Stimulated activated CD4-positive, alpha-beta T cell treated with anti-CD3 and anti-CD28 coated beads, TNF-alpha, amount 100 ng/mL, for 48 hours (primary cell): ENCODE measurements around the gene TMEM182.

Experiments
- DNase-seq, 3 donors: peaks; one replicate each; pipeline ENCODE4 v3.0.0-alpha.2; 2020; ENCODE audit warnings: low read depth in 3 of 3

TMEM182 gene

DNA sequence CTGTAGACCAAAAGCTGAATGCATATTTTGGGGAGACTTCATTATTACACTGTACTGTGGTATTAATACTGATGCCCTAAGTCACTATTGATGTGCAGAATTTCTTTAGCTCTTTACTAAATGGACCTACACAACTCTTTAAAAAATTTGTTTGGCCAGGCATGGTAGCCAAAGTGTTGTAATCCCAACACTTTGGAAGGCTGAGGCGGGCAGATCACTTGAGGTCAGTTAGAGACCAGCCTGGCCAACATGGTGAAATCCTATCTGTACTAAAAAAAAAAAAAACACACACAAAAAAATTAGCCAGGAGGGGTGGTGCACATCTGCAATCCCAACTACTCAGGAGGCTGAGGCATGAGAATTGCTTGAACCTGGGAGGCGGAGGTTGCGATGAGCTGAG, 6.4 kb downstream of the TMEM182 start:
- no peak for DNase-seq

DNA sequence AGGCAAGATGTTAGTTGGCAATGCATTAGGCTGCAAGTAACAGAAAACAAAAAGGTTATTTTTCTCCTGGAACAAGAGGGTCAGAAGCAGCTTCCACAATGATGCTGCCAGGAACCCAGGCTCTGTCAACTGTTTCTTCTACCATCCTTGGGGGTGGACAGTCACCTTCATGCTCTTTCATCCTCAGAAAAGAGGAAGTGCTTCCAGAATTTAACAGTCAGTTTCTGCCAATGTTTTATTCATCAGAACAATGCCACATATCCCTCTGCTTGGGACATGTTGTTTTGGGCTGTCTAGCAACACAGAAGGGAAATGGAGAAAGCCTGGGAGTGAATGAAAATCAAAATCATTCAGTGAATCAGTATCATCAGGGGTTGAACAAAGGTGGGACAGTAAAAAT, 7.1 kb downstream of the TMEM182 start:
- no peak for DNase-seq

DNA sequence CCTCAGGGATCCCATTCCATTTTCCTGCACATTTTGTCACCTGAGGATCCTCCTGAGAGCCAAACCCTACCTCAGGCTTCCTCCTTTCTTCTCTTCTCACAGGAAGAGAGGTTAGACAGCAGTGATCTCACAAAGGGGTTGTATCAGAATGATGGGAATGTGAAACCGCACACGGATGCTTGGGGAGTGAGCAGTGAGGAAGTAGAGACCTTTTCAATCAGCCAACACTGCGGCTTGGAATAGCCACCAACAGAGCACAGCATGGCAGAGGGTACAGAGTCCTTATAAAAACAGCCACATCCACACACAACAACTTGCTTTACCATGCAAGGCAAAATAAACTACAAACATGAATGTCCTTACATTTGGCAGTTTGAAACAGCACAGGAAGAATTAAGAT, 8.7 kb downstream of the TMEM182 start:
- DNase-seq: no peak

DNA sequence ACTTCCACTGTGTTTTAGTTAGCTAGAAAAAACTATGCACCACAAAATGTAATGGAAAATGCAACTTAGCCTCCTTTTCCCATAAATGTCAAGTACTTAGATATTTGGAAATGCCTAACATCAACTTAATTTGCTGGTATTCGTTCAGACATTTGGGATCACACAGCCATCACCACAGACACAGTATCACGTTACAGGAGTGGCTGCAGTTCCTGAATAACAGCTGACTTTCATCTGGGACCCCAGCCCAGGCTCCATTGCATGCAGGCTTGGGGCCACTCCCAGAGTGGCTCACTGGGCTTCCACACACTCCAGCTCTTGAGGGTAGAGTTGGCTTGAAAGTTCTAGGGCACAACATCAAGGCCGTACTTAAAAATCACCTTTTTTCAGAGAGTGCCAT, 9.3 kb downstream of the TMEM182 start:
- DNase-seq: no peak

DNA sequence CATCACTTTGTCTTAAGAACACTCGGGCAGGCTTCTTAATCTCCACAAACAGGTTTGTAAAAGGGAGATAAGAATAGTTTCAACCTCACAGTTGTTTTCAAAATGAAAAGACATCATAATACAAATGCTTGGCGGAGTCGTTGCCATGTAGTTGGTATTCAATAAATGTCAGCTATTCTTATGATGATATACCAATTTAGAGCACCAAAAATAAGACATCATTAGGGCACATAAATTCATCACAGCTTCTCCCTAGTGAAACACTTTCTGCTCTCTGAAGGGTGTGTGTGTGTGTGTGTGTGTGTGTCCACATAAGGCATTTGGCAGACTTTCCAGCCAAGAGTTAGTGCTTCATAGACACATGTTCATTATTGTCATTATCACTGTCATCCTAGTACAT, 10.8 kb downstream of the TMEM182 start:
- no peak for DNase-seq

DNA sequence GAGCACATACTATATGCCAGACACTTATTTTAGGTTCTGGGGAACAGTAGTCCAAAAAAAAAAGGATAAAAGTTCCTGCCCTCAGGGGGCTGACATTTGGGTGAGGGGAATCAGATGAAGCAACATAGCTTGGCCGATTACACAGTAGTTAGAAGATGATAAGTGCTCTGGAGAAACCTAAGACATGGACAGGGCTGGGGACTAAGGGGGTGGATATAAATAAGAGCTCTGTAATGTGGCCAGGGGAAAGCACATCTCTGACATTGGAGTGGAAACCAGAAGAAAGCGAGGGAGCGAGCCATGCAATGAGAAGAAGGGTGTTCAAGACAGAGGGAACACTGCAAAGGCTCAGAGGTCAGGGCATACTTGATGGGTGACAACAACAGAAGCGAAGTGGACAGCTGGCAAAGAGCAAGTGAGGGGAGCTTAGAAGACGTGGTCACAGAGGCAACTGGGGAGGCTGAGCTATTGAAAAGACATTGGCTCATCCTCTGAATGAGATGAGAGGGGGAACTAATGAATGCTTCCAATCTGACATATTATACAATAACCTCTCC, 11.4 kb downstream of the TMEM182 start:
- DNase-seq: no peak

DNA sequence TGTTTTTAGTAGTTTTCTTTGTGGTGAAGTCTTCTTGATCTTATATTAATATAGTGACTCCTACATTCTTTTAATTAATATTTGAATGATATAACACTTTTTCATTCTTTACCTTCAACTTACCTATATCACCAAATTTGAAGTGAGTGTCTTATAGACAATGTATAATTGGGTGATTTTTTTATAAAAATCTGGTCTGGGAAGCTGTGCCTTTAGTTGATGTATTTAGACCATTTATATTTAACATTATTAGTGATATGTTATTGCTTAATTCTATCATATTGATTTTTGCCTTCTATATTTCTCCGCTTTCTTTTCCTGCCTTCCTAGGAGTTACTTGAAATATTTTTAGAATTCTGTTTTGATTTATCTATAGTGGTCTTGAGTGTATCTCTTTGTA, 16.4 kb downstream of the TMEM182 start:
- no peak for DNase-seq

DNA sequence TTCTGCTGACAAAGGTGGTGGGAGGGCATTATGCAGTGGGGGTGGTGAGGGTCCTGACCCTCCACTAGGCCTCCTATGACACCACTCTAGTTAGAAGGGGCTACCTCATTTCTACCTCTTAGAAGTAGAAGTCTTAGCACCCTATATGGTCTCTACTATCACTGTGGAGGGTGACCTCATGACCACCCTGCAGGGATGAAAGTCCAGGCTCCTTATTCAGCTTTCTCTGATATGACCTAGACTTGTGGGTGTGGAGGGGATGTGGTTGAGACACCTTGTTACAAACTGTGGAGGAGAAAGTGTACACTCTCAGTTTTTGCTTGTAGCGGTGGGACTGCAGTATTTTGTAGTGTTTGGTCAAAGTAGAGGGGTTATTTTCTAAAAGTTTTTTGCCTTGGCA, 18.6 kb downstream of the TMEM182 start:
- DNase-seq: no peak

DNA sequence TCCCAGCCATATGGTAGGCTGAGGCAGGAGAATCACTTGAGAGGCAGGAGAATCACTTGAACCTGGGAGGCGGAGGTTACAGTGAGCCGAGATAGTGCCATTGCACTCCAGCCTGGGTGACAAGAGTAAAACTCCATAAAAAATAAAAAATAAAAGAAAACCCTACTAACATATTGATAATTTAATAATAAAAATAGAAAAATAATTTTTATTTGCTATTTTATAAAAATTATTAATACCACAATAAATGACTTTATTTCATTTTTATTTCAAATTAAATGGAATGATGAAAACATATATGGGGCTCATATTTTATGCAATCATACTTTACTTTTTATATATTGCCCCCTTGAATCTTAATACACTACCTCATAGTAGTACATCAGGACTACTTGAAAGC, 20.4 kb downstream of the TMEM182 start:
- no peak for DNase-seq

DNA sequence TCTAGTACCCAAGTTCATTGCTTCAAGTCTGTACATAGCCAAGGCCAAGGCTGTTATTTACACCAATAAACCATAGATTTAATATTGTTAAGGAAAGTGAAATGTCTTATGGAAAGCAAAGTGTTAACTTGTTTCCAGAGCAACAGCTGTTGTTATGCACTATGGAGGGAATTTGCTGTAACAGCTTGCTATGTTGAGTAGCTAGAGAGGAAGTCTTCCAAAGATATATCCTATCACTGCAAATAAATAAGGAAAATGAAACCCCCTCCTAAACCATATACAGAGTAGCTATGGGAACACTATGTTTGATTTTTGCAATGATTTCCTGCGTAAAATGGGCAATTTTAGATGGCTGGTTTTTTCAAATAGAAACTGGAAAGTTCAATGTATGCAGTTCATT, 21.1 kb downstream of the TMEM182 start:
- no peak for DNase-seq

DNA sequence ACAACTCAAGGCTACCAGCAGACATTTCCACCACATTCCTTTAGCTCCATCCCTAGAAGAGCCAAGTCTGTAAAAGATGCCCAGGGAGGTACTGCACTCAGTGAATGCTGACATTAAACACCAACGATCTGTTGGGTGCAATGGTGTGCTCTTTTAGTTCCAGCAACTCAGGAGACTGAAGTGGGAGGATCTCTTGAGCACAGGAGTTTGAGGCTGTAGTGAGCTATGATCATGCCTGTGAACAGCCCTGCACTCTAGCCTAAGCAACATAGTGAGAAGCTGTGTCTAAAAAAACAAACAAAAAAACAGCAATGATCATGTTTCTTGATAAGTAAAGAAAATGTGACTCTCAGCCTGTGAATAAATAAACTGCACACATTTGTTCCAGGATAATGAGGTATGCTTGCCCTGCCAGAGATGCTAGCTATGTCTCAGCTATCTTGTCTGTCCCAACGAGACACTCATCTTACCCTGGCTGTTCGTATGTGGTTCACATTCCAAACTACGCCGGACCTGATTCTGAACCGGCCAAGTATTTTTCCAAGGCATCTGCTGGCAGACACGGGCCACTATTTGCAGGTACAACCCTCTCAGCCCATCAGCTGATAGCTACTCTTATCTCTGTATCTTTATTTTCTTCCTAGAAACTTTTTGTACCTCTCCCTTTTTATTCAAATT, 21.8 kb downstream of the TMEM182 start:
- no peak for DNase-seq

DNA sequence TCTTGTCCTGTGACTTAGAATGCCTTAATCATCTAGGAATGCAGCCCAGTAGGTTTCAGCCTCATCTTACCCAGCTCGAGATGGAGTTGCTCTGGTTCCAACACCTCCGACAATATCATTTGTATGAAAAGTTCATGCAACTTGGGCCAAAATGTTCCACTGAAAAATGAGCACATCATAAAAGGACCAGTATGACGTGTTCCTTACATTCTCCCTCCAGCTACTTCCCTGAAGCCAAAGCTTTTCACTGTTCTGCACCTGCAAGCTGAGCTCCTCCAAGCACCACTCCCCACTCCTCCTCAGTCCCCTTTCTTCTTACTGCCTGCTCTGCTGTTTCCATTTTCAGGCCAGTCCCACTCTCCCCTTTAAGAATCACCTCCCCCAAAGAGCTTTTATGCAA, 23.1 kb downstream of the TMEM182 start:
- no peak for DNase-seq

DNA sequence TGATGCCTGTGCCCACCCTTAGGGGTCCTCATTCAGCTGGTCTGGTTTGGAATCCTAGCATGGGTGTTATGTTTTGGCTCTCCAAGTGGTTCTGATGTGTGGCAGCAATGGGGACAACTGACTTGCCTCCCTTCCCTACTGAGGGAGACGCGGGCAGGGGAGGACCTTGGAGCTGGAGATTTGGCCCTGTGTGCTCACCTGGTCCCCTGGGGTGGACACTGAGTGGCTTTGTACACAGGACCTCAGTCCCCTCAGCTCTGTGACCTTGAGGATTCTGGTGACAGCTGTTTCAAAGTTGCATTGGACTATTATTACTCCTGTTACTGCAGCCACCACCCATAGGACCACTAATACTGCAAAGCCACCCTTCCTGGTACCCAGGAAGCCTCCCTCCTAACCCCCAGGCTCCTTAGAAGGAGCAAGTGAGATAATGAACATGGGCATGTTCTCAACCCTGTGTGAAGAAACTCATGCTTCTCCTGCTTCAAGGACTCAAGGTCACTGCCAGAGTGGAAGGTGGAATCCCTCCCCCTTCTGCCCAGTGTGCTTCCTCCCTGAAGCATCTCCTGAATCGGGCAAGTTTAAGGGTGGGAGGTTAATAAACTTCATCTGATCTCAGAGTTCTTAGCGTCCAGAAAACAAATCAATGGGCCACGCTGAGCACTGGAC, 26.5 kb downstream of the TMEM182 start:
- DNase-seq: no peak

DNA sequence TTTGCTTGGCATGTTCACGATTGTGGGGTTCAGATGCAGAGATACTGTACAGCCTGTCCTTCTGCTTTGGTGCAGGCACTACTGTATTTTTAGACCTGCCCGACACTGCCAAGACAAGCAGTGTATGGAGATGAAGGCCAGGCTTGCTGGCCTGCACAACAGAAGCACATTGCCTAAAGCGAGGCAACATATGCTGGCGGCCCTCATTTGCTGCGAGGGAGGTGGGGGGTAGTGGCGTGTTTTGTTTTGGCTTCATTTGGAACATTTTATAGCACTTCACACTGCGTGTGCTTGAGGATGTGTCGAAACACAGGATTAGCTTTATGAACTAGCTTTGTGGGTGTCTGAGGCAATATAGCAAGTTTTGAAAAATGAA, 27.0 kb downstream of the TMEM182 start:
- no peak for DNase-seq

DNA sequence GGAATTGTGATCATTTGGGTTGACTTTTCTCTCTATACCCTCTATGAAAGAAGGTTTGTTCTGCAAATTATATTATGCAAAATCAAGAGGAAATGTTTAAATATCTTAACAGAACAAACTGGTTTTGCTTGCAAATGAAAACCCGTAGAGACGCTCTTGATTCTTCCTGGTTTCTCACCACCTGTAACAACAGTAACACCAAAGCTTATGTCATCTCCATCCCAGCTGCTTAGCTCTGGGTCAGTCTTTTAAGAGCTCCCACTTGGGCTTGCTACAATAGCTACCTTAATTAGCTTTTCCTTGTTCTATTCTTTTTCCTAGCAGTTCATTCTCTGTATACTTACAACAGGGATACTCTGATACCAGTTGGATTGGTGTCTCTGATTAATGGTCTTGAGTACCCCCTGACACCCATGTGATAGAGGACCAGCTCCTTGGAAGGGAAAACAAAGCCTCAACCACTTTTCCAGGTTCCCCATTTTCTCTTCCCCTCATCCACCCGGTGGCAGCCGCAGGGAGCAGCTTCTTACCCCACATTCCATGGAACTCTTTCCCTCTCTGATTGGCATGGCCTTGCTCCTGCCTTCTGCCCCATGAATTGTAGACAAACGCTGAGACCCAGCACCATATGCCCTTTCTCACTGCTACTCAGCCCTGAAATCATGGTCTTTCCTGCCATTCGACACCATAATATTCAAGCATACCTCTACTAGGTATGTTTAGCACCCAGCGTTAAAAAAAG, 27.7 kb downstream of the TMEM182 start:
- DNase-seq: no peak

DNA sequence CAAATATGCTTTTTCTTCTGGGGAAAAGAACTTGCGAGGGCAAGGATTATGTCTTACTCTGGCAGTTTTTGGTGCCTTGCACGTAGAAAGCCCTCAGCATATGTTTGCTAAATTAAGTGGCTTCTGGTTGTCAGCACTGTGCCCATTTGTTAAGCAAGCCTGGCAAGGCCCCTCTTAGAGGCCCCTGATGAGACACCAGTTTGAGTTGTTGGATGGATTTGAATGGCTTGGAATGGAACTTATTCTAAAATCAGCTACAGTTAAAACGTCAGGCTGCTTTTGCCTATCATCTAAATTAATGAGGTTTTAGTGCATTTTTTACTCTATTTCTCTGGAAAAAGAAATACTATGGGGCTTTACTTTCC, 28.2 kb downstream of the TMEM182 start:
- no peak for DNase-seq

DNA sequence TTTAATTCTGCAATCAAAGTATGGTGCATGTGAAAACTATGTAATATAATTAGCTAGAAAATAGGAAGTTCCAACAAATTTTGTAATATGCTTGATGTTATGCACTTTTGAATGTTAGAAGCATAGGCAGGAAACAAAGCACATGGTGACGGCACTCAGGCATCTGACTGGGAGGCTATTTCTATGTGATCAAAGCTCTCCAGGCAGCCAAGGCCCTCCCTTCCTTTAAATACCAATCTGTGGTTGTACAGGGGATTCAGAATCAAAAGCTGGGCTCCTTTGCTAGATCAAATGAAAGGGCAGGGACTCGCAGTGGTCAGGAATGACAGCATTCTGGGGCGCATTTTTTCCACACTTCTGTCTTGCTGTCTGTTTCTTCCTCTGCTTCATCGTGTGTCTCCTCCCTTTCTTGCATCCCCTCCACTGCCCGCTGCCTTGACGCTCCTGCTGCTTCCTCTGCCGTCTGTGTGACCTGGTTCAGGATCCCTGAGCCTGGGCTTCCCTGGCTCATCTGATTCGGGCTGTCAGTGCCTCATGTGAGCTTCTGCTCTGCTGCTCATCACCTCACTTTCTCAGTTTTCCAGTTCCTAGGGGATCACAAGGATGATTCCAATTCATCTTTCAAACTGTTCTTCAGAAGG, 30.9 kb downstream of the TMEM182 start:
- DNase-seq: no peak

DNA sequence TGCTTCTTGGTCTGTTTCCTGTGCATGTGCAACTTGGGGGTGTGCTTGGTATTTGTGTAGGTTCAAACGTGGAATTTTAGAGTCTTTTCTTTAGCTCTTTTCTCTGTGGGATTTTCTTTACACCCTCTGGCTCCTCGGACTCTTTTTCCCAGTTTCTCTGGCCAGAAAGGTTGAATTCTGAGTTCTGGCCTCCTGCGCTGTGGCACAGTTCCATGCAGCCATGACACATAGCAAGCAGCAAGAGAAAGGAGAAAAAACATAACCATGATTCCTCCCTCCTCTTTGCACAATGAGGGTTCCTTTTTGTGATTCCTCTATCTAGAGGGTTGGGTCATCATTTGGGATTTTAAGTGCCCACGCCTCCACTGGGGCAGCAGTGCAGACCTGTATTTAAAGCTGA, 33.8 kb downstream of the TMEM182 start:
- DNase-seq: no peak

DNA sequence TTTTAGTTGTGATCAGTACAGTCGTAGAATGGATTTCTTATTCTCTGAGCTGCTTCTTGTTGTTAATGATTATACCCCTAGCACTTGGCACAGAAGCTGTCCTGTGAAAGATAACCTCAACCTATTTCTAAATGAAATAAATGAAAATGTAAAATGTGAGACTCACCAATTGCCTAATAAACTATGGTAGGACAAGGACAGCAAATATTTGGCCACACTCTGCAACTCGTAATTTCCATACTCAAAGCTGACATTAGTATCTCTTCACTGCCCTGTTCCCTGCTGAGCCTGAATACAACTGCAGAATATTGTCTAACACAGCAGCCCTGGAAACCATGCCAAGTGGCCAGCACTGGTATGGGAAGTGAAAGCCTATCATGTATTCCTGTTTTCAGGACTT, 34.5 kb downstream of the TMEM182 start:
- no peak for DNase-seq

DNA sequence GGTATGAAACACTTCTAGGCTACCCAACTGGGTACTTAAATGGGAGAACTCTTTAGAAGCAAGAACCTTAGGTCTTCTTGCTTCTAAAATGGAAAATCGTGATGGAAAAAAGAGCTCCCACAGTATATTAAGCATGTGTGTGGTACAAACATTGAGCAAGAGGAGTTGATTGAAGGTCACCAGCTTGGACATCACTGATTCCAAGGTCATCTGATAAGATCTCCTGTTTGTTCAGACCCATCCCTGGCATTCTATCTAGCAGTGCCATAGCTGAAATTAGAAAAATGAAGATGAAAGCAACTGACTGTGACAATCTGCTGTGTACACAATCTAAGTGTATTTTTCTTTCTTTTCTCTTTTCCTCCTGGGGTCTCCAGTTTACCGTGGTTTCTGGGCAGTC, 35.7 kb downstream of the TMEM182 start:
- DNase-seq: no peak

DNA sequence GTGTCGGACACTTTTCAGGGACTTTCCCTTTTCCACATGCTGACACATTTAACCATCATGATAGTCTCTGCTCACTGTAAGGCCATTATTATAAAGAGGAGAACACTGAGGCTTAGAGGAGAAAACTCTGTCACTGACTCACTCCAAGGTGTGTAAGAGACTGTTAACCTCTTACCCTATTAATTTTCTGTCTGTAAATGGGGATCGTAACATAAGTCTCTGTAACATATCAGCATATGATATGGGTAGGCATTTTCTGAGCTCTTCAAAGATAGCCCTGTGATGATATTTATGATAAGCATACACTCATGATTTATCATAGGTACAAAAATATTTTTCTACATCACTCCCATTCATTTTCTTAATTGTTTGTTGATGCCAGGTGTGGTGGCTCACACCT, 36.4 kb downstream of the TMEM182 start:
- no peak for DNase-seq

DNA sequence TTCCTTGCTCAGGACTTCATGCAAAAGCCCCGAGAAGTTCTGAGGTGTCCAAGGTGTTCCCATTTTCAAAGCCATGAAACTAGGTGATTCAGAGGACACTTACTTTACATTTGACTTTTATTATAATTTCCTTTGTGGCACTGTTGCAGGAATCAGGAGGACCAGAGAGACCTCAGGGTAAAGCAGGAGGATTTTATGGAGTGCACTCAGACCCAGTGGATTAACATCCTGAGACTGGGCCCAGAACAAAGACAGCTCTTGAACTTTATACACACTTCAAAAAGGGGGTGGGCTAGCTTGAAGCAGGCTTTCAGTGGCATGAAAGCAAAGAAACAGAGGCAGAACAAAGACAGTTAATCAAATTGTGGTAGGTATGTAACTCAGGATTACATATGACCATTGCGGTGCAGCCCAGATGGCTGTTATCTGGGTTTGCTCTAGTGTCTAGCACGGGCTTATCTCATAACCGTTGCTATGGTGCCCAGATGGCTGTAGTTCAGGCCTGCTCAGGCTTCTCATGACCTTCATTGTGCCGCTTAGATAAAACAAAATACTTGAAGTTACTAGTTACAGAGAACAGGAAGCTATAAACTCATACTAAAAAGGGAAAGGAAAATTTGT, 39.4 kb downstream of the TMEM182 start:
- no peak for DNase-seq
